LNCaP clone FGC (cell line): ENCODE data around the gene RPEL1.
"Not testable (repeated sequence)": the region's sequence is repeated elsewhere in the genome, so short reads cannot be mapped to it uniquely, and the experiment has no call there.

Source experiments
- DNase-seq: peaks from one replicate; pipeline ENCODE4 v3.0.0-alpha.2; 2011; ENCODE audit warnings: low read depth
- H3K4me3 ChIP-seq: 2 replicates; pipeline ENCODE4 v1.5.1; 2011; ENCODE audit warnings: mild to moderate bottlenecking, low read depth, low read length, control low read depth
- TF ChIP-seq, protein P1 (sequence below): IDR thresholded peaks from 2 replicates; pipeline ENCODE4 v1.5.1; 2012; ENCODE audit warnings: mild to moderate bottlenecking; ENCODE audit not compliant: control insufficient read depth, insufficient read depth; ENCODE audit errors: extremely low read depth

The RPEL1 gene

DNA sequence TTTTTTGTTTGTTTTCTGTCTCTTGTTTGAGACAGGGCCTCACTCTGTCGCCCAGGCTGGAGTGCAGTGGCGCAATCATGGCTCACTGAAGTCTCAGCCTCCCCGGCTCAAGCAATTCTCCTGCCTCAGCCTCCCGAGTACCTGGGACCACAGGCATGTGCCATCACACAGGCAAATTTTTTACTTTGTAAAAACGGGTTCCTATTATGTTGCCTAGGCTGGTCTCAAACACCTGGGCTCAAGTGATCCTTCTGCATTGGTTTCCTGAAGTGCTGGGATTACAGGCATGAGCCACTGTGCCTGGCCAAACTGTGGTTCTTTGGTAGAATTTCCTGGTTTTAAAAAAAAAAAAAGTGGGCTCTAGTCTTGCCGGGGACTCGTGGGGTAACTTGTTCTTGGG lies at the start of gene RPEL1:
Gene RPEL1, plus strand, starts transcription at position 301 of the 400 bp plus-strand sequence. CDS start 110 bp downstream, outside the sequence.
- not testable (repeated sequence) for DNase-seq

GRCh38 chr10:103196516-103196915 lies 49.2 kb upstream of the RPEL1 start:
- no peak for DNase-seq
- TF ChIP-seq, protein P1, sequence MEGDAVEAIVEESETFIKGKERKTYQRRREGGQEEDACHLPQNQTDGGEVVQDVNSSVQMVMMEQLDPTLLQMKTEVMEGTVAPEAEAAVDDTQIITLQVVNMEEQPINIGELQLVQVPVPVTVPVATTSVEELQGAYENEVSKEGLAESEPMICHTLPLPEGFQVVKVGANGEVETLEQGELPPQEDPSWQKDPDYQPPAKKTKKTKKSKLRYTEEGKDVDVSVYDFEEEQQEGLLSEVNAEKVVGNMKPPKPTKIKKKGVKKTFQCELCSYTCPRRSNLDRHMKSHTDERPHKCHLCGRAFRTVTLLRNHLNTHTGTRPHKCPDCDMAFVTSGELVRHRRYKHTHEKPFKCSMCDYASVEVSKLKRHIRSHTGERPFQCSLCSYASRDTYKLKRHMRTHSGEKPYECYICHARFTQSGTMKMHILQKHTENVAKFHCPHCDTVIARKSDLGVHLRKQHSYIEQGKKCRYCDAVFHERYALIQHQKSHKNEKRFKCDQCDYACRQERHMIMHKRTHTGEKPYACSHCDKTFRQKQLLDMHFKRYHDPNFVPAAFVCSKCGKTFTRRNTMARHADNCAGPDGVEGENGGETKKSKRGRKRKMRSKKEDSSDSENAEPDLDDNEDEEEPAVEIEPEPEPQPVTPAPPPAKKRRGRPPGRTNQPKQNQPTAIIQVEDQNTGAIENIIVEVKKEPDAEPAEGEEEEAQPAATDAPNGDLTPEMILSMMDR: no peak
- no peak overlapping the region for H3K4me3 ChIP-seq

More for the DNA sequence above, at the start of gene RPEL1:
- H3K4me3 ChIP-seq: not testable (repeated sequence)

DNA sequence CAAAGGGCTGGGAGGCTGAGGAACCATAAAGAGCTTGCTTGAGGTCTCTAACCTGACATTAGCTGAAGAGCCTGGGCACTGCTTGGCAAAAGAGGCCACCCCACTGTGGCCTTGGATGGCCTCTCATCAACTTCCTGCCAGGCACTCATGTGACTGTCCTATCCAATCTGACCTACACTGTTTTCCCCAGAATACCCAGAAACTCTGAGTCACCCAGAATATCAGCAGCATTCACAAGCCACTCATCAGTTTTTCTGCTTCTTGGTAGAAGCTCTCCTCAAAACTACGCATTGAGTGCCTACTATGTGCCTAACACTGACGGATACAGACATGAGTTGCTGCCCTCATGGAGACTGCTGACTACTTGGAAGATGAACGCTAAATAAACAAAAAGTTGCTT lies 48.5 kb upstream of the RPEL1 start:
- DNase-seq: no peak
- H3K4me3 ChIP-seq: no peak overlapping the region
- TF ChIP-seq, protein P1: no peak

- DNase-seq: no peak
- TF ChIP-seq, protein P1: no peak
- H3K4me3 ChIP-seq: no peak overlapping the region
Observed at GRCh38 chr10:103197903-103198302, 47.8 kb upstream of the RPEL1 start.

DNA sequence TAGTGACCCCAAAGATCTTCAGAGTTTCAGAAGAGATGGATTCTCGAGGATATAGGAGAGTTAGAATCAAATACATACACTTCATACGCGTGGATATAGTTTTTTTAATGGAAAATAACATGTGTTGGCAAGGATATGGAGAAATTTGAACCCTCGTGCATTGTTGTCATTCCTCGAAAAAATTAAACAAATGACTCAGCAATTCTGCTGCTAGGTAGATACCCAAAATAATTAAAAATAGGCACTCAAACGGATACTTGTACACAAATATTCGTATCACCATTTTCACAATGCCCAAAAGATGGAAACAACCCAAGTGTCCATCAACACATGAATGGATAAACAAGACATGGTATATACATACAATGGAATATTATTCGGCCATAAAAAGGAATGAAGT lies 47.0 kb upstream of the RPEL1 start:
- DNase-seq: no peak
- no peak overlapping the region for H3K4me3 ChIP-seq
- TF ChIP-seq, protein P1: no peak

GRCh38 chr10:103199488-103199887 lies 46.2 kb upstream of the RPEL1 start:
- no peak for DNase-seq
- H3K4me3 ChIP-seq: no peak overlapping the region
- TF ChIP-seq, protein P1: no peak

DNA sequence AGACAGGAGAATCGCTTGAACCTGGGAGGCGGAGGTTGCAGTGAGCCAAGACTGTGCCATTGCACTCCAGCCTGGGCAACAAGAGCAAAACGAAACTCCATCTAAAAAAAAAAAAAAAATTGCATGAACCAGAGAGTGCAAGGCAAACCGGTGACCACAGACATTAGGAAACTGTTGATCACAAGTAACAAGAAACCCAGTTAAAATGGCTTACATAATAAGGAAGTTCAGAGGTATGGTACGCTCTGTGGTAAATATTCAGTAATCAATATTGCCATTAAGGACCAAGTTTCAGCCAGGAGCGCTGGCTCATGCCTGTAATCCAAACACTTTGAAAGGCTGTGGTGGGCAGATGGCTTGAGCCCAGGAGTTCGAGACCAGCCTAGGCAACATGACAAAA lies 43.4 kb upstream of the RPEL1 start:
- TF ChIP-seq, protein P1: no peak
- no peak overlapping the region for H3K4me3 ChIP-seq
- DNase-seq: no peak
